Vagina (tissue), 2 donors: ENCODE measurements around the gene PSMA7. TPM values are rescaled to one million over a fixed set of nuclear protein-coding genes. Genes with fewer than 3 reads are reported as not detected.

ENCODE experiments used
- DNase-seq, 2 donors: peaks; one replicate each; pipeline ENCODE4 v3.0.0-alpha.2; 2017; ENCODE audit errors: extremely low spot score in 2 of 2
- H3K27ac ChIP-seq: fragments of 200-600 bp; sonication (generic); one replicate; pipeline ENCODE4 v1.5.1; 2019
- H3K27me3 ChIP-seq: fragments of 200-600 bp; sonication (generic); one replicate; pipeline ENCODE4 v1.5.1; 2019
- H3K36me3 ChIP-seq, 2 donors: fragments of 200-600 bp; sonication (generic); one replicate each; pipeline ENCODE4 v1.5.1; 2017 to 2019
- H3K4me1 ChIP-seq: fragments of 200-600 bp; sonication (generic); one replicate; pipeline ENCODE4 v1.5.1; 2019
- H3K4me3 ChIP-seq, 2 donors: fragments of 200-600 bp; sonication (generic); 1 replicate in 1 of 2; 2 replicates in 1 of 2; pipeline ENCODE4 v1.5.1; 2016 to 2019
- H3K9me3 ChIP-seq: fragments of 200-600 bp; sonication (generic); one replicate; pipeline ENCODE4 v1.5.1; 2019
- POLR2A ChIP-seq, 2 donors: fragments of 450-650 bp; IDR thresholded peaks; one replicate each; pipeline ENCODE4 v1.6.1; 2017; ENCODE audit warnings: antibody characterized with exemption in 2 of 2, mild to moderate bottlenecking in 2 of 2, moderate library complexity in 2 of 2
- POLR2AphosphoS5 ChIP-seq, 2 donors: sonication (generic); formaldehyde crosslinking; IDR thresholded peaks; one replicate each; pipeline ENCODE4 v1.9.0; 2017; ENCODE audit warnings: antibody characterized with exemption in 2 of 2, mild to moderate bottlenecking in 2 of 2, low read depth in 1 of 2; ENCODE audit not compliant: insufficient read depth in 1 of 2
- intact Hi-C: fragments of 100-400 bp; cut with DNase I; formaldehyde crosslinking; loops from one replicate; pipeline ENCODE4 v1.15.1; 2023
- total RNA-seq: library from RNA; depleted of rRNA; stranded (reverse); fragments of >200 nt; gene quantifications from one replicate; pipeline ENCODE4 v1.2.3, GENCODE V29; 2016
- TF ChIP-seq, protein P1 (sequence below), 3 experiments: fragments of 450-650 bp in 2 of 3; fragments of 200-600 bp in 1 of 3; sonication (generic) in 1 of 3; IDR thresholded peaks; one replicate each; pipeline ENCODE4 v1.5.1; 2017 to 2019; ENCODE audit warnings: antibody characterized with exemption in 3 of 3, mild to moderate bottlenecking in 2 of 3, moderate library complexity in 2 of 3

The PSMA7 gene
- total RNA-seq, 1 donor from 2014 or later = 319 TPM

GRCh38 chr20:62186887-62187866 lies 44.0 kb upstream of the PSMA7 start:
- TF ChIP-seq, protein P1, sequence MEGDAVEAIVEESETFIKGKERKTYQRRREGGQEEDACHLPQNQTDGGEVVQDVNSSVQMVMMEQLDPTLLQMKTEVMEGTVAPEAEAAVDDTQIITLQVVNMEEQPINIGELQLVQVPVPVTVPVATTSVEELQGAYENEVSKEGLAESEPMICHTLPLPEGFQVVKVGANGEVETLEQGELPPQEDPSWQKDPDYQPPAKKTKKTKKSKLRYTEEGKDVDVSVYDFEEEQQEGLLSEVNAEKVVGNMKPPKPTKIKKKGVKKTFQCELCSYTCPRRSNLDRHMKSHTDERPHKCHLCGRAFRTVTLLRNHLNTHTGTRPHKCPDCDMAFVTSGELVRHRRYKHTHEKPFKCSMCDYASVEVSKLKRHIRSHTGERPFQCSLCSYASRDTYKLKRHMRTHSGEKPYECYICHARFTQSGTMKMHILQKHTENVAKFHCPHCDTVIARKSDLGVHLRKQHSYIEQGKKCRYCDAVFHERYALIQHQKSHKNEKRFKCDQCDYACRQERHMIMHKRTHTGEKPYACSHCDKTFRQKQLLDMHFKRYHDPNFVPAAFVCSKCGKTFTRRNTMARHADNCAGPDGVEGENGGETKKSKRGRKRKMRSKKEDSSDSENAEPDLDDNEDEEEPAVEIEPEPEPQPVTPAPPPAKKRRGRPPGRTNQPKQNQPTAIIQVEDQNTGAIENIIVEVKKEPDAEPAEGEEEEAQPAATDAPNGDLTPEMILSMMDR (IDR thresholded peaks at IDR 0.05) = no peak
- TF ChIP-seq POLR2A (IDR thresholded peaks at IDR 0.05) = no peak
- TF ChIP-seq POLR2AphosphoS5 (IDR thresholded peaks at IDR 0.05; ENCODE audit: insufficient read depth in 1 of 2, low read depth in 1 of 2) = no peak
- H3K27me3 ChIP-seq = no peaks in the 10 kb centered on the region
- no peak for DNase-seq
- intact Hi-C loops = no loop called here
- H3K9me3 ChIP-seq = no peaks in the 10 kb centered on the region
- H3K4me1 ChIP-seq = peaks cover 42% of the 10 kb centered on the region
- H3K4me3 ChIP-seq = no peak overlapping the region
- peaks cover 0 to 15% of the 10 kb centered on the region in 2 donors for H3K36me3 ChIP-seq
- no peak overlapping the region for H3K27ac ChIP-seq

- H3K36me3 ChIP-seq = peaks cover 0 to 15% of the 10 kb centered on the region in 2 donors
- intact Hi-C loops = no loop called here
- H3K9me3 ChIP-seq = no peaks in the 10 kb centered on the region
- TF ChIP-seq POLR2A (IDR thresholded peaks at IDR 0.05) (no peak), POLR2AphosphoS5 (IDR thresholded peaks at IDR 0.05; ENCODE audit: insufficient read depth in 1 of 2, low read depth in 1 of 2) (no peak)
- TF ChIP-seq, protein P1 (IDR thresholded peaks at IDR 0.05) = no peak
- no peak overlapping the region for H3K4me3 ChIP-seq
- DNase-seq = no peak
- no peaks in the 10 kb centered on the region for H3K27me3 ChIP-seq
- H3K27ac ChIP-seq = no peak overlapping the region
- H3K4me1 ChIP-seq = peaks cover 46% of the 10 kb centered on the region
Observed at GRCh38 chr20:62186096-62186426, 42.9 kb upstream of the PSMA7 start.

GRCh38 chr20:62183426-62184142 lies 40.4 kb upstream of the PSMA7 start:
- Histone ChIP-seq H3K27me3 (no peaks in the 10 kb centered on the region), H3K9me3 (no peaks in the 10 kb centered on the region), H3K36me3 (no peaks in the 10 kb centered on the region), H3K4me3 (peak overlapping the region; percentile 95 to 100), H3K4me1 (peaks cover 46% of the 10 kb centered on the region), H3K27ac (peak overlapping the region; percentile 93)
- no peak for DNase-seq
- intact Hi-C loops = no loop called here
- TF ChIP-seq POLR2A (IDR thresholded peaks at IDR 0.05) = no peak
- TF ChIP-seq POLR2AphosphoS5 (IDR thresholded peaks at IDR 0.05; ENCODE audit: insufficient read depth in 1 of 2, low read depth in 1 of 2) = no peak
- TF ChIP-seq, protein P1 (IDR thresholded peaks at IDR 0.05) = no peak

DNA sequence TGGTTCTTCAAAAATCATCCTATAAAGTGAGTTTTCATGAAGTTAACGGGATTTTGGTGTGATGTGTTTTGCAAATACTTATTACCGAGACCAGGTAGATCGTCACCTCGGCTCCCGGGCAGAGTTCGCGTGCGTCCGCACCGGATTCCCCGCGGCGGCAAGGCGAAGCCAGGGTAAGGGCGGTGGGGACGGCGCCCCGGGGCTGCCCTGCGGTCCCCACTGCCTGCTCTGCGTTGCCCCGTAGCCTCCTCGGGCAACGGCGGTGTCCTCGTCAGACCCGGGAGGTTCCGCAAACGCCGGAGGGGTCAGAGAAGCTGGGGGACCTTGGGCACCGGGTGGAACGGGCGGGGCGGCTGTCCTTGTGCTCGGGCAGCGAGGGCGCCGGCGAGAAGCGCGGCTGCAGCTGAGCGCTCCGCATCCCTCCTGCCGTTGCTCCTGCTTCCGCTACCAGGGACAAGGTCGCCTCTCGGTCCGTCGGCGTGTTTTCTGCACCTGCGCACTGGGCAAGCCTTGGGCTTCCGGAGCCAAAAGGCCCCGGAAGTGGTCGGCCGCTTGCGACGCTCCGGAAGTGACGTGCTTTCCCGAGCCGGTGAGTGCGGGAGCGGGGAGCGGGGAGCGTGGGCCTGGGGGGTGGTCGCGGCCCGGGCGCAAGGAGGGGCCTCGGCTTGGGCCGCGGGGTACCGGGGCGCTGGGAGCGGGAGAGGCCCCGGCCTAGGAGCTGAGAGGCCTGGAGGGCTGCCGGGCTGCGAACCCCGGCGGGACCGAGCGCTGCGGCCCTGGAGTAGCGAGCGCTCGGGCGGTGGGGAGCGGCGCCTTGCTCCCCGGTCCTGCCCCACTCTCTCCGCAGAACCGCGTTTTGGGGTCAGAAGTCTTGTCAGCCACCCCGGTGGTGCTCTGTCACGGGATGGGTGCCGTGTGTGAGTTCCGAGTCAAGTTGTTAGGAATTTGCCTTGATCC lies 39.6 kb upstream of the PSMA7 start, which contains the start of gene MTG2:
Gene MTG2 (plus strand): TSS at position 560 of the 957 bp plus-strand sequence. CDS start 10,393 bp downstream, outside the sequence.
- Histone ChIP-seq H3K4me3 (peak within 1 kb of the TSS; percentile 95 to 100), H3K27ac (peak within 1 kb of the TSS; percentile 93), H3K27me3 (no peaks in the 10 kb centered on the region), H3K9me3 (no peaks in the 10 kb centered on the region), H3K4me1 (peaks cover 46% of the 10 kb centered on the region), H3K36me3 (no peaks in the 10 kb centered on the region)
- TF ChIP-seq POLR2A (IDR thresholded peaks at IDR 0.05) (peak in 1 of 2 donors; percentile 58), POLR2AphosphoS5 (IDR thresholded peaks at IDR 0.05; ENCODE audit: insufficient read depth in 1 of 2, low read depth in 1 of 2) (peak; percentile 92 to 98)
- TF ChIP-seq, protein P1 (IDR thresholded peaks at IDR 0.05) = peak in 1 of 3 experiments; percentile 19
- peak in 1 of 2 donors; percentile 92 for DNase-seq
- intact Hi-C loops = no loop called here
